ENCODE measurements around the gene SNTB2.
A peak's percentile ranks its signal among the peaks of the same experiment; 100 is the strongest.

The SNTB2 gene

GRCh38 chr16:69180011-69180338 is 7.0 kb upstream of the SNTB2 start:
- DNase-seq (ENCODE audit: low read depth), result no peak

- no peak for DNase-seq (ENCODE audit: low read depth)
Observed at GRCh38 chr16:69182730-69183416, 4.1 kb upstream of the SNTB2 start.

GRCh38 chr16:69187446-69188235 is 677 bp downstream of the SNTB2 start:
- peak; percentile 34 for DNase-seq (ENCODE audit: low read depth)

GRCh38 chr16:69188236-69188549 is 1.2 kb downstream of the SNTB2 start:
- DNase-seq (ENCODE audit: low read depth), result no peak

- no peak for DNase-seq (ENCODE audit: low read depth)
Observed at GRCh38 chr16:69188716-69189115, 1.8 kb downstream of the SNTB2 start.

GRCh38 chr16:69190046-69190588 is 3.2 kb downstream of the SNTB2 start:
- DNase-seq (ENCODE audit: low read depth), result no peak

GRCh38 chr16:69190598-69190997 is 3.6 kb downstream of the SNTB2 start:
- no peak for DNase-seq (ENCODE audit: low read depth)

GRCh38 chr16:69191136-69191535 is 4.2 kb downstream of the SNTB2 start:
- no peak for DNase-seq (ENCODE audit: low read depth)

- DNase-seq (ENCODE audit: low read depth), result no peak
Observed at GRCh38 chr16:69193855-69194254, 6.9 kb downstream of the SNTB2 start.

- no peak for DNase-seq (ENCODE audit: low read depth)
Observed at GRCh38 chr16:69194488-69194887, 7.5 kb downstream of the SNTB2 start.

GRCh38 chr16:69195369-69196029 is 8.5 kb downstream of the SNTB2 start:
- DNase-seq (ENCODE audit: low read depth), result no peak

GRCh38 chr16:69197573-69197972 is 10.6 kb downstream of the SNTB2 start:
- DNase-seq (ENCODE audit: low read depth), result no peak

GRCh38 chr16:69199382-69199781 is 12.4 kb downstream of the SNTB2 start:
- no peak for DNase-seq (ENCODE audit: low read depth)

- DNase-seq (ENCODE audit: low read depth), result no peak
Observed at GRCh38 chr16:69201291-69201690, 14.3 kb downstream of the SNTB2 start.

- DNase-seq (ENCODE audit: low read depth), result no peak
Observed at GRCh38 chr16:69201787-69202186, 14.8 kb downstream of the SNTB2 start.

GRCh38 chr16:69204172-69204571 is 17.2 kb downstream of the SNTB2 start:
- no peak for DNase-seq (ENCODE audit: low read depth)

- no peak for DNase-seq (ENCODE audit: low read depth)
Observed at GRCh38 chr16:69209735-69210134, 22.8 kb downstream of the SNTB2 start.

- DNase-seq (ENCODE audit: low read depth), result no peak
Observed at GRCh38 chr16:69217433-69217832, 30.5 kb downstream of the SNTB2 start.

GRCh38 chr16:69219279-69219678 is 32.3 kb downstream of the SNTB2 start:
- DNase-seq (ENCODE audit: low read depth), result no peak

- DNase-seq (ENCODE audit: low read depth), result no peak
Observed at GRCh38 chr16:69223882-69224281, 36.9 kb downstream of the SNTB2 start.

GRCh38 chr16:69225121-69225520 is 38.2 kb downstream of the SNTB2 start:
- no peak for DNase-seq (ENCODE audit: low read depth)

GRCh38 chr16:69233124-69233523 is 46.2 kb downstream of the SNTB2 start:
- DNase-seq (ENCODE audit: low read depth), result no peak

- no peak for DNase-seq (ENCODE audit: low read depth)
Observed at GRCh38 chr16:69234460-69234859, 47.5 kb downstream of the SNTB2 start.

Measured in stimulated activated CD8-positive, alpha-beta memory T cell treated with anti-CD3 and anti-CD28 coated beads, Interleukin-12 subunit alpha, Interleukin-12 subunit beta, amount 100 ng/mL, for 4 hours (primary cell).